Fibroblast of peridontal ligament (primary cell): Measurements from ENCODE around the gene IQSEC1.

ENCODE experiments used
- DNase-seq: peaks from one replicate; pipeline ENCODE4 v3.0.0-alpha.2; 2010; ENCODE audit errors: extremely low read depth

The IQSEC1 gene

GRCh38 chr3:13016083-13016720 lies 57.0 kb downstream of the IQSEC1 start:
- no peak for DNase-seq

GRCh38 chr3:13015286-13016082 lies 57.7 kb downstream of the IQSEC1 start:
- DNase-seq: no peak

- DNase-seq: no peak
Measured at GRCh38 chr3:13014755-13015285, 58.4 kb downstream of the IQSEC1 start.

GRCh38 chr3:13013994-13014754 lies 59.1 kb downstream of the IQSEC1 start:
- DNase-seq: no peak

GRCh38 chr3:13013566-13013965 lies 59.7 kb downstream of the IQSEC1 start:
- no peak for DNase-seq

- no peak for DNase-seq
Measured at GRCh38 chr3:13013151-13013561, 60.1 kb downstream of the IQSEC1 start.

- no peak for DNase-seq
Measured at GRCh38 chr3:13012221-13012691, 61.0 kb downstream of the IQSEC1 start.

- no peak for DNase-seq
Measured at GRCh38 chr3:13011573-13012220, 61.5 kb downstream of the IQSEC1 start.

GRCh38 chr3:13010780-13011572 lies 62.3 kb downstream of the IQSEC1 start:
- no peak for DNase-seq

- no peak for DNase-seq
Measured at GRCh38 chr3:13009946-13010315, 63.3 kb downstream of the IQSEC1 start.

- DNase-seq: no peak
Measured at GRCh38 chr3:13009132-13009945, 63.9 kb downstream of the IQSEC1 start.

GRCh38 chr3:13008155-13008995 lies 64.9 kb downstream of the IQSEC1 start:
- DNase-seq: no peak

- no peak for DNase-seq
Measured at GRCh38 chr3:13007251-13007941, 65.8 kb downstream of the IQSEC1 start.

- no peak for DNase-seq
Measured at GRCh38 chr3:13006216-13006990, 66.8 kb downstream of the IQSEC1 start.

GRCh38 chr3:13005301-13005700 lies 67.9 kb downstream of the IQSEC1 start:
- DNase-seq: no peak

- DNase-seq: no peak
Measured at GRCh38 chr3:13004376-13004775, 68.9 kb downstream of the IQSEC1 start.

- DNase-seq: no peak
Measured at GRCh38 chr3:13003608-13004007, 69.6 kb downstream of the IQSEC1 start.
